Breast epithelium (tissue), 4 donors: ENCODE results near the gene CMTM5. TPM values are rescaled to one million over a fixed set of nuclear protein-coding genes. Genes with fewer than 3 reads are reported as not detected.
A peak's percentile ranks its signal among the peaks of the same experiment; 100 is the strongest.

ENCODE experiments used
- DNase-seq, 2 donors: peaks; one replicate each; pipeline ENCODE4 v3.0.0-alpha.2; 2019; ENCODE audit warnings: low spot score in 2 of 2
- H3K27ac ChIP-seq, 2 donors: fragments of 200-600 bp; sonication (generic) in 1 of 2; one replicate each; pipeline ENCODE4 v1.5.1; 2016 to 2019; ENCODE audit warnings: mild to moderate bottlenecking in 1 of 2
- H3K27me3 ChIP-seq, 2 donors: fragments of 200-600 bp; sonication (generic) in 1 of 2; one replicate each; pipeline versions ENCODE4 v1.5.1 to v1.6.0; 2017 to 2019; ENCODE audit warnings: control low read depth in 1 of 2, mild to moderate bottlenecking in 1 of 2
- H3K36me3 ChIP-seq: fragments of 200-600 bp; one replicate; pipeline ENCODE4 v1.5.1; 2019
- H3K4me1 ChIP-seq, 2 donors: fragments of 200-600 bp; sonication (generic); one replicate each; pipeline ENCODE4 v1.5.1; 2016 to 2019; ENCODE audit warnings: control low read depth in 1 of 2
- H3K4me3 ChIP-seq, 3 donors: fragments of 200-600 bp; sonication (generic); 1 replicate in 2 of 3; 2 replicates in 1 of 3; pipeline ENCODE4 v1.5.1; 2016 to 2019; ENCODE audit warnings: mild to moderate bottlenecking in 3 of 3, moderate library complexity in 2 of 3
- H3K9me3 ChIP-seq, 2 donors: fragments of 200-600 bp; sonication (generic) in 1 of 2; one replicate each; pipeline ENCODE4 v1.5.1; 2016 to 2019; ENCODE audit warnings: control low read depth in 1 of 2
- CTCF ChIP-seq, 3 donors: fragments of 450-650 bp; IDR thresholded peaks; one replicate each; pipeline ENCODE4 v1.5.1; 2016 to 2017; ENCODE audit warnings: antibody characterized with exemption in 3 of 3, mild to moderate bottlenecking in 3 of 3, moderate library complexity in 3 of 3
- POLR2A ChIP-seq: fragments of 450-650 bp; IDR thresholded peaks from one replicate; pipeline ENCODE4 v1.6.1; 2016; ENCODE audit warnings: antibody characterized with exemption, mild to moderate bottlenecking, moderate library complexity
- POLR2AphosphoS5 ChIP-seq, 3 donors: sonication (generic); formaldehyde crosslinking; IDR thresholded peaks; one replicate each; pipeline ENCODE4 v1.6.1; 2017; ENCODE audit warnings: antibody characterized with exemption in 3 of 3
- intact Hi-C: fragments of 100-400 bp; cut with DNase I; formaldehyde crosslinking; loops from one replicate; pipeline ENCODE4 v1.15.1; 2023; ENCODE audit warnings: low total_unique reads
- total RNA-seq, 3 donors: library from RNA; depleted of rRNA; stranded (reverse); fragments of >200 nt; gene quantifications; one replicate each; pipeline ENCODE4 v1.1.0, GENCODE V29; 2016

CMTM5 gene
- under 1 TPM in 2 of 3 donors, not detected in 1; 0.64 to 0.88 TPM for total RNA-seq

GRCh38 chr14:23376482-23377197 is at the start of gene CMTM5:
Gene CMTM5 (plus strand): TSS chr14:23377046. CDS start chr14:23377252, 206 bp downstream.
- Histone ChIP-seq H3K27ac (peak within 1 kb of the TSS; percentile 5 to 43), H3K36me3 (no peaks in the 10 kb centered on the region), H3K9me3 (no peaks in the 10 kb centered on the region), H3K27me3 (no peaks in the 10 kb centered on the region), H3K4me1 (peaks cover 0 to 5% of the 10 kb centered on the region in 2 donors), H3K4me3 (peak within 1 kb of the TSS in 2 of 3 donors; percentile 36 to 41)
- no peak for DNase-seq
- no peak for TF ChIP-seq POLR2A
- no peak for TF ChIP-seq CTCF (IDR thresholded peaks at IDR 0.05)
- no peak for TF ChIP-seq POLR2AphosphoS5 (IDR thresholded peaks at IDR 0.05)
- intact Hi-C loops: loop anchor here (5.0 kb wide), 1 partner anchor 49 kb away; no protein-coding TSS in a partner anchor

- intact Hi-C loops: loop anchor here (5.0 to 10.0 kb wide), 2 partner anchors 49 to 147 kb away; partner anchors contain the start of gene CMTM5
- Histone ChIP-seq H3K36me3 (no peaks in the 10 kb centered on the region), H3K4me3 (no peak overlapping the region), H3K27me3 (no peaks in the 10 kb centered on the region), H3K4me1 (no peaks in the 10 kb centered on the region), H3K9me3 (no peaks in the 10 kb centered on the region), H3K27ac (no peak overlapping the region)
- TF ChIP-seq POLR2A: no peak
- TF ChIP-seq CTCF (IDR thresholded peaks at IDR 0.05): peak; percentile 83 to 93 (median 87)
- no peak for TF ChIP-seq POLR2AphosphoS5 (IDR thresholded peaks at IDR 0.05)
- peak; percentile 61 to 71 for DNase-seq
Measured at GRCh38 chr14:23327947-23328744, 48.7 kb upstream of the CMTM5 start.

- no peak for DNase-seq
- H3K36me3 ChIP-seq: no peaks in the 10 kb centered on the region
- H3K27me3 ChIP-seq: no peaks in the 10 kb centered on the region
- H3K9me3 ChIP-seq: no peaks in the 10 kb centered on the region
- H3K4me3 ChIP-seq: no peak overlapping the region
- intact Hi-C loops: no loop called here
- no peak overlapping the region for H3K27ac ChIP-seq
- no peak for TF ChIP-seq POLR2AphosphoS5 (IDR thresholded peaks at IDR 0.05)
- TF ChIP-seq POLR2A: no peak
- no peaks in the 10 kb centered on the region for H3K4me1 ChIP-seq
Measured at GRCh38 chr14:23335623-23336022, 41.2 kb upstream of the CMTM5 start.

GRCh38 chr14:23339506-23340268 is 37.2 kb upstream of the CMTM5 start:
- Histone ChIP-seq H3K9me3 (no peaks in the 10 kb centered on the region), H3K4me3 (no peak overlapping the region), H3K27ac (no peak overlapping the region), H3K4me1 (no peaks in the 10 kb centered on the region), H3K36me3 (no peaks in the 10 kb centered on the region), H3K27me3 (no peaks in the 10 kb centered on the region)
- DNase-seq: no peak
- intact Hi-C loops: loop anchor here (2.0 kb wide), 1 partner anchor 77 kb away; no protein-coding TSS in a partner anchor
- no peak for TF ChIP-seq CTCF (IDR thresholded peaks at IDR 0.05)
- TF ChIP-seq POLR2A: no peak
- TF ChIP-seq POLR2AphosphoS5 (IDR thresholded peaks at IDR 0.05): no peak

GRCh38 chr14:23344481-23344880 is 32.4 kb upstream of the CMTM5 start:
- intact Hi-C loops: no loop called here
- no peaks in the 10 kb centered on the region for H3K36me3 ChIP-seq
- H3K27ac ChIP-seq: no peak overlapping the region
- no peak for DNase-seq
- H3K9me3 ChIP-seq: no peaks in the 10 kb centered on the region
- H3K27me3 ChIP-seq: no peaks in the 10 kb centered on the region
- no peak overlapping the region for H3K4me3 ChIP-seq
- no peak for TF ChIP-seq CTCF (IDR thresholded peaks at IDR 0.05)
- no peak for TF ChIP-seq POLR2AphosphoS5 (IDR thresholded peaks at IDR 0.05)
- no peak for TF ChIP-seq POLR2A
- H3K4me1 ChIP-seq: no peaks in the 10 kb centered on the region
